Suprapubic skin (tissue), 4 donors: ENCODE measurements around the gene DCST2. TPM values are rescaled to one million over a fixed set of nuclear protein-coding genes. Genes with fewer than 3 reads are reported as not detected.
A peak's percentile ranks its signal among the peaks of the same experiment; 100 is the strongest.

Experiments used
- DNase-seq, 2 donors: peaks; one replicate each; pipeline ENCODE4 v3.0.0-alpha.2; 2019; ENCODE audit warnings: low spot score in 2 of 2
- H3K27ac ChIP-seq: fragments of 200-600 bp; sonication (generic); one replicate; pipeline ENCODE4 v1.5.1; 2019
- H3K27me3 ChIP-seq: fragments of 200-600 bp; sonication (generic); one replicate; pipeline ENCODE4 v1.5.1; 2019
- H3K36me3 ChIP-seq: fragments of 200-600 bp; sonication (generic); one replicate; pipeline ENCODE4 v1.5.1; 2019
- H3K4me1 ChIP-seq: fragments of 200-600 bp; sonication (generic); one replicate; pipeline ENCODE4 v1.5.1; 2019
- H3K4me3 ChIP-seq: fragments of 200-600 bp; sonication (generic); one replicate; pipeline ENCODE4 v1.5.1; 2019; ENCODE audit warnings: mild to moderate bottlenecking
- H3K9me3 ChIP-seq: fragments of 200-600 bp; sonication (generic); one replicate; pipeline ENCODE4 v1.5.1; 2019
- EP300 ChIP-seq: sonication (generic); formaldehyde crosslinking; IDR thresholded peaks from one replicate; pipeline ENCODE4 v1.6.1; 2017; ENCODE audit warnings: antibody characterized with exemption
- POLR2A ChIP-seq, 2 donors: fragments of 450-650 bp; IDR thresholded peaks; one replicate each; pipeline ENCODE4 v1.6.1; 2017; ENCODE audit warnings: antibody characterized with exemption in 2 of 2, mild to moderate bottlenecking in 2 of 2, moderate library complexity in 2 of 2
- POLR2AphosphoS5 ChIP-seq, 3 donors: sonication (generic); formaldehyde crosslinking; IDR thresholded peaks; one replicate each; pipeline ENCODE4 v1.6.1; 2017; ENCODE audit warnings: antibody characterized with exemption in 3 of 3
- WGBS: methylation state at CpG from one replicate; pipeline ENCODE4 v1.1.5; 2018; 5-methylcytosine and 5-hydroxymethylcytosine counted together
- total RNA-seq, 4 donors: library from RNA; depleted of rRNA; stranded (reverse); fragments of >200 nt; gene quantifications; one replicate each; pipeline ENCODE4 v1.1.0, GENCODE V29; 2016
- TF ChIP-seq, protein P1 (sequence below), 2 donors: fragments of 200-600 bp in 1 of 2; fragments of 450-650 bp in 1 of 2; sonication (generic) in 1 of 2; IDR thresholded peaks; one replicate each; pipeline ENCODE4 v1.5.1; 2016 to 2019; ENCODE audit warnings: antibody characterized with exemption in 2 of 2, mild to moderate bottlenecking in 1 of 2, moderate library complexity in 1 of 2

The DCST2 gene
- total RNA-seq, 4 donors from 2014 or later = 13.4 to 36.0 (median 14.5) TPM

DNA sequence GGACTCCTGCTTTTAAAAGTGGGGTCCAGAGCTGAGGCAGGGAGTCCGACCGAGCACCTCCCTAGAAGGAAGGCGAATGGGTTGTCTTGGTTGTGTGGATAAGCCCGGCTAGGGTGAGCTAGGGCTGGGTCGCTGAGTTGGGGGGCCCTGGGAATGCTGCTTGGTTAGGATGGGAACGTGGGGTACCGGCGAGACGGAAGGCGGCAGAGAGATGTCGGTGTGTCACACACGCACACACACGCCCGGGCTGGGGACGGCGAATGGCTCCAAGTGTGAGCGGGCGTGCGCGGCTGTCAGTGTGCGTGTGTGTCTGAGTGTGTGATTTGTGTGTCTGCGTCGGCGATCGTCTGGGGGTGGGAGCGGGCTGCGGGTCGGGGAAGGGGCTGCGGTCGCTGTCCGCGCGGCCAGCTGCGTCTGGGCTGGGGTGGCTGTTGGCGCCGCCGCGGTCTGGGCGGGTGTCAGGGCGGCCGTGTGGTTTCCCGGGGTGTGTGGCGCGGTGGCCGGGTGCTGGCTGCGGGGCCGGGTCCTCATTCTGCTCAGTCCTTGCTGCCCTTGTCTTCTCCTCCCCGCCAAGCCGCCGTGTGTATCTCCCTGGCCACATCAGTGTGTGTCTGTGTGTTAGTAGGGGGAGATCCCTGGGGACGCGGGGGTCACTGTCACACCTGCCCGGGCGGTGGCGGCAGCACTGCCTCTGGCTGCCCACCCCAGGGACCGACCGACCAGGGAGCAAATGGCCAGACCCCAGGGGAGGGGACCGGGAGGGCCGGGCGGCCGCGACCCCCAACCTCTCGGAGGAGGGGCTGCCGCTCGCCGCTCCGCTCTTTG is 46.1 kb upstream of the DCST2 start:
- under 1% methylated on average over 46 of the region's 67 CpGs for WGBS
- Histone ChIP-seq H3K4me1 (peaks cover 92% of the 10 kb centered on the region), H3K27me3 (peaks cover 53% of the 10 kb centered on the region), H3K36me3 (no peaks in the 10 kb centered on the region), H3K4me3 (peak overlapping the region; percentile 61), H3K9me3 (no peaks in the 10 kb centered on the region), H3K27ac (peak overlapping the region; percentile 86)
- DNase-seq = peak in 1 of 2 donors; percentile 71
- TF ChIP-seq POLR2A (IDR thresholded peaks at IDR 0.05) (no peak), POLR2AphosphoS5 (IDR thresholded peaks at IDR 0.05) (no peak)

DNA sequence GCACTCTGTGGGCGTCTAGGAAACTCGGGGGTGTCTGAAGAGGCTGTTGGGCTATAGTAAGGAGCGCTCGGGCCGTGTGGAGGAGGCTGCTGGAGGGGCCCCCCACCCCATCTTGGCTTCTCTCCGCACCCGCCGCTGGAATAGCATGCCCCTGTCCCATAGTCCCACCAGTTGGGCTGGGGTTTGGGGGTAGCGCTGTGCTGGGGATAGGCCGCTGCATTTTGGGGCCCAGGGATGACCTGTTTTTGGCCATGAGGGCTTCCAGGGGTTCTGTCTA is 45.6 kb upstream of the DCST2 start:
- H3K27ac ChIP-seq = peak overlapping the region; percentile 86
- H3K9me3 ChIP-seq = no peaks in the 10 kb centered on the region
- peaks cover 88% of the 10 kb centered on the region for H3K4me1 ChIP-seq
- no peak for DNase-seq
- no peaks in the 10 kb centered on the region for H3K36me3 ChIP-seq
- TF ChIP-seq, protein P1, sequence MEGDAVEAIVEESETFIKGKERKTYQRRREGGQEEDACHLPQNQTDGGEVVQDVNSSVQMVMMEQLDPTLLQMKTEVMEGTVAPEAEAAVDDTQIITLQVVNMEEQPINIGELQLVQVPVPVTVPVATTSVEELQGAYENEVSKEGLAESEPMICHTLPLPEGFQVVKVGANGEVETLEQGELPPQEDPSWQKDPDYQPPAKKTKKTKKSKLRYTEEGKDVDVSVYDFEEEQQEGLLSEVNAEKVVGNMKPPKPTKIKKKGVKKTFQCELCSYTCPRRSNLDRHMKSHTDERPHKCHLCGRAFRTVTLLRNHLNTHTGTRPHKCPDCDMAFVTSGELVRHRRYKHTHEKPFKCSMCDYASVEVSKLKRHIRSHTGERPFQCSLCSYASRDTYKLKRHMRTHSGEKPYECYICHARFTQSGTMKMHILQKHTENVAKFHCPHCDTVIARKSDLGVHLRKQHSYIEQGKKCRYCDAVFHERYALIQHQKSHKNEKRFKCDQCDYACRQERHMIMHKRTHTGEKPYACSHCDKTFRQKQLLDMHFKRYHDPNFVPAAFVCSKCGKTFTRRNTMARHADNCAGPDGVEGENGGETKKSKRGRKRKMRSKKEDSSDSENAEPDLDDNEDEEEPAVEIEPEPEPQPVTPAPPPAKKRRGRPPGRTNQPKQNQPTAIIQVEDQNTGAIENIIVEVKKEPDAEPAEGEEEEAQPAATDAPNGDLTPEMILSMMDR (IDR thresholded peaks at IDR 0.05) = no peak
- TF ChIP-seq EP300 = no peak
- no peak for TF ChIP-seq POLR2A (IDR thresholded peaks at IDR 0.05)
- peak overlapping the region; percentile 61 for H3K4me3 ChIP-seq
- H3K27me3 ChIP-seq = peaks cover 51% of the 10 kb centered on the region
- 0% methylated on average over 9 of the region's 10 CpGs for WGBS

DNA sequence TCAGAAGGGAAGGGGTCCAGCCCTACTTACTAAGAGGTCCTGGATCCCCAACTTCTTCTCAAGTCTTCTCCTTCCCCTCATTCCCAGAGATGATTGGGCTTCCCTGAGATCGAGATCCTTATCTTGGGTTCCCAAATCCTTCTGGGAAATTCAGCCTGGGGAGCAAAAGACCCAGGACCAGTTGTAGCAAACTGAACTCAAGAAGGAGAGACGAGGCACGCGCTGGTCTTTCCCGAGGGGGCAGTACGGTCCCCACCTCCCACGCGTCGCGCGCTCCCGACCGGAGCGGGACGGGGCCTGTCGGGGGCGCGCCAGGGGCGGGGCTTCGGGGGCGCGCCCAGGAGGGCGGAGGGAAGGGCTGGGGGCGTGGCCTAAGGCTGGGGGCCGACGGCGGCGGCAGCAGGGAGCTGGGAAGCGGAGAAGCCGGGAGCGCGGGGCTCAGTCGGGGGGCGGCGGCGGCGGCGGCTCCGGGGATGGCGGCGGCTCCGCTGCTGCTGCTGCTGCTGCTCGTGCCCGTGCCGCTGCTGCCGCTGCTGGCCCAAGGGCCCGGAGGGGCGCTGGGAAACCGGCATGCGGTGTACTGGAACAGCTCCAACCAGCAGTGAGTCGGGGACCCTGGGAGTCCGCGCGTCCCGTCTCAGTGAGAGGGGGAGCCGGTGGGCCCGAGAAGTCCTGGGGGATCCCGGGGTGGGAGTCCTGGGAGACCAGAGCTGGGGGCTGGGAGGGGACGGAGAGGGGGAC is 45.1 kb upstream of the DCST2 start, which contains the start of gene EFNA3:
Gene EFNA3 (plus strand): TSS at position 369 of the 741 bp plus-strand sequence. CDS start 105 bp downstream, at position 474.
- Histone ChIP-seq H3K4me1 (peaks cover 88% of the 10 kb centered on the region), H3K27ac (peak within 1 kb of the TSS; percentile 86), H3K27me3 (peaks cover 46% of the 10 kb centered on the region), H3K36me3 (no peaks in the 10 kb centered on the region), H3K4me3 (peak within 1 kb of the TSS; percentile 61), H3K9me3 (no peaks in the 10 kb centered on the region)
- TF ChIP-seq EP300 (no peak), POLR2A (IDR thresholded peaks at IDR 0.05) (no peak), POLR2AphosphoS5 (IDR thresholded peaks at IDR 0.05) (no peak)
- TF ChIP-seq, protein P1 (IDR thresholded peaks at IDR 0.05) = no peak
- WGBS = 1% methylated on average over 33 of the region's 59 CpGs
- DNase-seq = peak; percentile 80 to 85

DNA sequence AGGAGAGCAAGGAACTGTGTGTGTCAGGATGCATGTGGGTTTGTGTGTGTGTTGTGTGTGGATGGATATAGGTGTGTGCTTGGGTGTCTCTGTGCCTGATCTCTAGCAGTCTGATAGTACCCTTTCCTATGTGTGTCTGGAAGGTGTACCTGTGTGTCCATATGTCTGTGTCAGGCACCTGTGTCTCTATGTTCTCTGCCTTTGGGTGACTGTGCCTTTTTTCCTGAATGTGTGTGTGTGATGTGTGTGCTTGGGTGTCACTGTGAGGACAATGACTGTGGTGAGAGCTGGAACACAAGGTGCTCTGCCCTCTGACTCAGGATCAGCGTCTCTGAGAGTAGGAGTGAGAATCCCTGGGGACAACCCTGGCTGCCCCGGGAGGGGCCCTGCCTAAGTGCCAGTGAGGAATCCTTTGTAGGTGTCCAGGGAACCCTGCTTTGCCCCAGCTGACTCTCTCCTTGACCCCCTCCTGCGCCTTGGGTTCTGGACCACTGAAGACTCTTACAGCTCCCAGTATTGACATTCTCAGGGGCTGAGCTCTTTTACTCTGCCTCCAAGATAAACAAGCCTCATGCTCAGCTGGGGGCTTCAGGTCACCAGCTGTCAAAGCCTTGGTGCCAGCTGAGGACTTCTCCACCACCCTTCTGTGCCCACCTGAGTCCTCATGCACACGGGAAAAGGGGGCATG is 44.3 kb upstream of the DCST2 start:
- Histone ChIP-seq H3K27ac (peak overlapping the region; percentile 86), H3K4me3 (peak overlapping the region; percentile 61), H3K36me3 (no peaks in the 10 kb centered on the region), H3K27me3 (peaks cover 38% of the 10 kb centered on the region), H3K4me1 (peaks cover 88% of the 10 kb centered on the region), H3K9me3 (no peaks in the 10 kb centered on the region)
- no peak for DNase-seq
- 71% methylated on average over 2 of the region's 4 CpGs for WGBS
- TF ChIP-seq EP300 (no peak), POLR2A (IDR thresholded peaks at IDR 0.05) (no peak), POLR2AphosphoS5 (IDR thresholded peaks at IDR 0.05) (no peak)
- TF ChIP-seq, protein P1 (IDR thresholded peaks at IDR 0.05) = no peak

DNA sequence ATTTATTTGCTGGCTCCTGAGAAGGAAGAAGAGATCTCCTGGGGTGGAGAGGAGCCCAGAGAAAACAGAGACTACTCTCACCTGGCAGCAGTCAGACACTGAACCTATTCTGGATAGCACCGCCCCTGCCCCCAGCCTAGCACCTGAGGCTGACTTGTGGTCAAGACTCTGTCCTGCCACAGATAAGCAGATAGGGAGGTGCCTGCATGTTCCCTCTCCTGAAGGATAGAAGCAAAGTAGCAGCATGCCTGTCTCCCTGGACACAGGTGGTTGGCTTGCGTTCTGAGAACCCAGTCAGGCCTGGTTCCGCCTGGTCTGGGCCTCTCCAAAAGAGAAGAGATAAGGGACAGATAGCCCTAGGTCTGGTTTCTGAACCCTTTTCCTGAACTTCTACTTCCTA is 43.8 kb upstream of the DCST2 start:
- Histone ChIP-seq H3K27me3 (peaks cover 33% of the 10 kb centered on the region), H3K27ac (peak overlapping the region; percentile 49), H3K9me3 (no peaks in the 10 kb centered on the region), H3K36me3 (no peaks in the 10 kb centered on the region), H3K4me3 (no peak overlapping the region), H3K4me1 (peaks cover 88% of the 10 kb centered on the region)
- WGBS = 86% methylated on average over 3 of the region's 3 CpGs
- no peak for TF ChIP-seq POLR2A (IDR thresholded peaks at IDR 0.05)
- no peak for TF ChIP-seq EP300
- TF ChIP-seq POLR2AphosphoS5 (IDR thresholded peaks at IDR 0.05) = no peak
- TF ChIP-seq, protein P1 (IDR thresholded peaks at IDR 0.05) = no peak
- no peak for DNase-seq
